Stimulated activated CD8-positive, alpha-beta memory T cell treated with anti-CD3 and anti-CD28 coated beads, Interleukin-12 subunit alpha, Interleukin-12 subunit beta, amount 100 ng/mL, for 1 hour (primary cell): Measurements from ENCODE around the gene C5orf15.
A peak's percentile ranks its signal among the peaks of the same experiment; 100 is the strongest.

Experiments used
- DNase-seq: peaks from one replicate; pipeline ENCODE4 v3.0.0-alpha.2; 2020; ENCODE audit warnings: low read depth

C5orf15 gene

GRCh38 chr5:133968204-133968980 is at the start of gene C5orf15:
Gene C5orf15, minus strand, starts transcription at chr5:133968625. Its CDS starts 41 bp downstream, at chr5:133968584.
- DNase-seq, result peak; percentile 80

GRCh38 chr5:134008266-134008749 is 39.9 kb upstream of the C5orf15 start:
- no peak for DNase-seq

GRCh38 chr5:134007581-134008265 is 39.3 kb upstream of the C5orf15 start:
- no peak for DNase-seq

- no peak for DNase-seq
Observed at GRCh38 chr5:134006115-134006514, 37.7 kb upstream of the C5orf15 start.

GRCh38 chr5:134005417-134006061 is 37.1 kb upstream of the C5orf15 start:
- no peak for DNase-seq

GRCh38 chr5:134004626-134005416 is 36.4 kb upstream of the C5orf15 start, which contains the start of gene VDAC1:
Gene VDAC1, minus strand, starts transcription at chr5:134004975. Its CDS starts 11,963 bp downstream, at chr5:133993012.
- peak; percentile 61 for DNase-seq

GRCh38 chr5:134003817-134004625 is 35.6 kb upstream of the C5orf15 start:
- DNase-seq, result peak; percentile 12

GRCh38 chr5:134003064-134003816 is 34.8 kb upstream of the C5orf15 start:
- no peak for DNase-seq

- no peak for DNase-seq
Observed at GRCh38 chr5:134001938-134002731, 33.7 kb upstream of the C5orf15 start.

GRCh38 chr5:134000696-134001453 is 32.5 kb upstream of the C5orf15 start:
- DNase-seq, result no peak

- no peak for DNase-seq
Observed at GRCh38 chr5:134000091-134000511, 31.7 kb upstream of the C5orf15 start.

GRCh38 chr5:133998807-133999206 is 30.4 kb upstream of the C5orf15 start:
- no peak for DNase-seq

- DNase-seq, result no peak
Observed at GRCh38 chr5:133998042-133998441, 29.6 kb upstream of the C5orf15 start.

- no peak for DNase-seq
Observed at GRCh38 chr5:133996683-133997252, 28.3 kb upstream of the C5orf15 start.

- DNase-seq, result no peak
Observed at GRCh38 chr5:133995883-133996563, 27.6 kb upstream of the C5orf15 start.

- DNase-seq, result no peak
Observed at GRCh38 chr5:133995341-133995740, 26.9 kb upstream of the C5orf15 start.

GRCh38 chr5:133994990-133995333 is 26.5 kb upstream of the C5orf15 start:
- DNase-seq, result no peak
